Nephron (organoid): ENCODE results near the gene SLCO2B1.

Experiments used
- H3K27ac Mint-ChIP-seq, 3 experiments: 2 replicates each; pipeline ENCODE4 v1.8.0; 2020; ENCODE audit warnings: mixed read lengths in 3 of 3, mild to moderate bottlenecking in 2 of 3, moderate library complexity in 1 of 3
- H3K27me3 Mint-ChIP-seq: 2 replicates; pipeline ENCODE4 v1.8.0; 2021; ENCODE audit warnings: low read depth, mild to moderate bottlenecking, moderate library complexity, mixed read lengths
- H3K36me3 Mint-ChIP-seq: 2 replicates; pipeline ENCODE4 v1.8.0; 2020; ENCODE audit warnings: low read depth, mixed read lengths
- H3K4me1 Mint-ChIP-seq: 2 replicates; pipeline ENCODE4 v1.8.0; 2020; ENCODE audit warnings: mixed read lengths
- H3K4me3 Mint-ChIP-seq, 3 experiments: 2 replicates each; pipeline ENCODE4 v1.8.0; 2020; ENCODE audit warnings: mild to moderate bottlenecking in 3 of 3, mixed read lengths in 3 of 3, moderate library complexity in 2 of 3
- H3K9me3 Mint-ChIP-seq: 2 replicates; pipeline ENCODE4 v1.8.0; 2020; ENCODE audit warnings: mixed read lengths
- TF ChIP-seq, protein P1 (sequence below), 3 experiments: fragments of 200-600 bp; sonication (generic); IDR thresholded peaks; one replicate each; pipeline ENCODE4 v1.5.0; 2021; ENCODE audit warnings: antibody characterized with exemption in 3 of 3; ENCODE audit not compliant: unreplicated experiment in 3 of 3

Gene SLCO2B1

DNA sequence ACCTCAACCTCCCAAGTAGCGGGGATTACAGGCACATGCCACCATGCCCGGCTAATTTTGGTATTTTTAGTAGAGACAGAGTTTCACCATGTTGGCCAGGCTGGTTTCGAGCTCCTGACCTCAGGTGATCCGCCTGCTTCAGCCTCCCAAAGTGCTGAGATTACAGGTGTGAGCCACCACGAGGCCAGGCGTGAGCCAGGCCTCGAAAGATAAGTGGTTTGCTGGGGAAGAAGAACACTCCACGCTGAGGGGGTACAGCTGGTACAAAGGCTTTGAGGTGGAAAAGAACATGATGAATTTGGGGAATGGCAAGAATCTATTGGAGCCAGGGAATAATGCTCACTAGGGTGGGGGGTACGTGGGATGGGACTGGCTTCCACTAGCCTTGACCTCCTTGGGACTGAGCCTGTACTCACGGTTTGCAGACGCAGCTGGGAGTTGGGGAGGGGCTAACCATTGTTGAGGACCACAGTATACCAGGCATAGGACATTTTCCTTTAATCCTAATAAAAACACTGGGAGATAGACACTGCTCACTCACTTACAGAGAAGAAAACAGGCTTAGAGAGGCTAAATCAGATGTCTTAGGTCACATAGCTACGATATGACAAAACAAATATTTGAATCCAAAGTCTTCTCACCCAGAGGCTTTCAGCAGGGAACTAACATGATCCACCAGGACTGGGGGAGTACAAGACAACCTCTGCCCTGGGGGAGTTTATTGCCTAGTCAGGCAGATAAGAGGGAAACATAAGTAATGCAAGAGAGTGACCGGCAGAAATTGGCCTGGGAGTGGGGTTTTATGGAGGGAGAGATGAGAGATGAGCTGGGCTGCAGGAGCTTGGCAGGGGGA is 4.9 kb downstream of the SLCO2B1 start:
- Mint-ChIP-seq H3K27me3 (peaks cover 3% of the 10 kb centered on the region), H3K4me1 (peaks cover 39% of the 10 kb centered on the region), H3K36me3 (no peaks in the 10 kb centered on the region), H3K9me3 (peaks cover 4% of the 10 kb centered on the region), H3K27ac (peak overlapping the region; percentile 66 to 95 (median 94)), H3K4me3 (peak overlapping the region in 1 of 3 experiments; percentile 10)
- TF ChIP-seq, protein P1, sequence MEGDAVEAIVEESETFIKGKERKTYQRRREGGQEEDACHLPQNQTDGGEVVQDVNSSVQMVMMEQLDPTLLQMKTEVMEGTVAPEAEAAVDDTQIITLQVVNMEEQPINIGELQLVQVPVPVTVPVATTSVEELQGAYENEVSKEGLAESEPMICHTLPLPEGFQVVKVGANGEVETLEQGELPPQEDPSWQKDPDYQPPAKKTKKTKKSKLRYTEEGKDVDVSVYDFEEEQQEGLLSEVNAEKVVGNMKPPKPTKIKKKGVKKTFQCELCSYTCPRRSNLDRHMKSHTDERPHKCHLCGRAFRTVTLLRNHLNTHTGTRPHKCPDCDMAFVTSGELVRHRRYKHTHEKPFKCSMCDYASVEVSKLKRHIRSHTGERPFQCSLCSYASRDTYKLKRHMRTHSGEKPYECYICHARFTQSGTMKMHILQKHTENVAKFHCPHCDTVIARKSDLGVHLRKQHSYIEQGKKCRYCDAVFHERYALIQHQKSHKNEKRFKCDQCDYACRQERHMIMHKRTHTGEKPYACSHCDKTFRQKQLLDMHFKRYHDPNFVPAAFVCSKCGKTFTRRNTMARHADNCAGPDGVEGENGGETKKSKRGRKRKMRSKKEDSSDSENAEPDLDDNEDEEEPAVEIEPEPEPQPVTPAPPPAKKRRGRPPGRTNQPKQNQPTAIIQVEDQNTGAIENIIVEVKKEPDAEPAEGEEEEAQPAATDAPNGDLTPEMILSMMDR (IDR thresholded peaks at IDR 0.05; ENCODE audit: unreplicated experiment in 3 of 3) = no peak

GRCh38 chr11:75158241-75158640 is 7.3 kb downstream of the SLCO2B1 start:
- Mint-ChIP-seq H3K9me3 (peaks cover 11% of the 10 kb centered on the region), H3K4me1 (peaks cover 26% of the 10 kb centered on the region), H3K27me3 (peaks cover 9% of the 10 kb centered on the region), H3K36me3 (no peaks in the 10 kb centered on the region), H3K27ac (no peak overlapping the region), H3K4me3 (no peak overlapping the region)
- TF ChIP-seq, protein P1 (IDR thresholded peaks at IDR 0.05; ENCODE audit: unreplicated experiment in 3 of 3) = no peak

DNA sequence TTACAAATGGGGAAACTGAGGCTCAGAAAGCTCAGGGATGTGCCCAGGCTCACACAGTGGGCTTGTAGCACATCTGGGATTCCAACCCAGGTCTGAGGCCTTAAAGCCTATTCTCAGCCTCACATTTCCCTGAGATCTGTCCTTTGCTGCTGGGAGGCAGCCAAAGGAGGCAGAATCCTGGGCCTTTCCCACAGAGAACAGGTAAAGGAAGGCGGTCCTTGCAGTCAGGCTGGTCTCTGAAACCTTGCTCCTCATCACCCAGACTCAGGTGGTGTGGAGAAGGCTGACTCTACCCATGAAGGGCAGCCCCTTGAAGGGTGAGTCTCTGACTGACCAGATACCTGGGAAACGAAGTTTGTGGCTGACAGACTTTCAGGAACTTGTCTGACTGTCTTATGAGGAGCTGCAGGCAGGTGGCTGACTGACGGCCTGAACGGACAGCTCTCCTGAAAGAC is 7.8 kb downstream of the SLCO2B1 start:
- no peak overlapping the region for H3K4me3 Mint-ChIP-seq
- no peaks in the 10 kb centered on the region for H3K36me3 Mint-ChIP-seq
- H3K27ac Mint-ChIP-seq = no peak overlapping the region
- TF ChIP-seq, protein P1 (IDR thresholded peaks at IDR 0.05; ENCODE audit: unreplicated experiment in 3 of 3) = no peak
- H3K27me3 Mint-ChIP-seq = peaks cover 13% of the 10 kb centered on the region
- H3K4me1 Mint-ChIP-seq = peaks cover 25% of the 10 kb centered on the region
- H3K9me3 Mint-ChIP-seq = peaks cover 11% of the 10 kb centered on the region

DNA sequence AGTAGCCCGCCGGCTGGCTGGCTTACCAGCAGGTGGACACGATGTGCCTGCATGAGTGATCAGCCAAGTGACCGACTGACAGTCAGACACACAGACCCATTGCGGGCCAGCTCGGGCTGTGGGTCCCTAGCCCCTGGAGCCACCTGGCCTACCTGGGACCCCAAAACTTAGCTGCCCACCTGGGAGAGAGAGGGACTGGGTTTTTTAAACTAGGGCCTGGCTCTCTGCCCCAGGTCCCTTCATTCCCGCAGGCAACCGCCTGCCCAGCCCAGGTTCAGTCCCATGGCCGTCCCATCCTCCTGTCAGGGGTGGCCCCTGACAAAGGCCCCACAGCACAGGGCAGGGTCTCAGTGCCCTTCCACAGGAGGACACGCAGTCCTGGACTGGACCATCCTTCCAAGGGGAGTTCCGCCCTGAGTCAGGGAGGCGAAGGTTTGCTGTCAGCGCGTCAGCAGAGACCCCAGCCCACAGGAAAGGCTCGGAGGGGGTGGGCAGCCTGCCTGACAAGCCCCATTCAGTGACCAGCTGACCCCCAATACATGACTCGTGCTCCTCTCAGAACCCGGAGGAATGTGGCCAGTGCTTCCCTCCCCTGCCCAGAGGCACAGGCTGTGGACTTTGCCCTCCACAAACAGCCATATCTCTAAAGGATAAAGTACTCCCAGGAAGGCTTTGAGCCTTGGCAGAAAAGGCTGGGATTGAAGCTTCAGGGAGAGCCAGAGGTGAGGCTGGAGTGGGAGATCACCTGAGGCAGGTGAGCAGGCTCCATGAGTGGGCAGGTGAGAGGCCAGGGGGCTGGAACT is 8.4 kb downstream of the SLCO2B1 start:
- Mint-ChIP-seq H3K36me3 (no peaks in the 10 kb centered on the region), H3K4me1 (peaks cover 31% of the 10 kb centered on the region)
- TF ChIP-seq, protein P1 (IDR thresholded peaks at IDR 0.05; ENCODE audit: unreplicated experiment in 3 of 3) = no peak

DNA sequence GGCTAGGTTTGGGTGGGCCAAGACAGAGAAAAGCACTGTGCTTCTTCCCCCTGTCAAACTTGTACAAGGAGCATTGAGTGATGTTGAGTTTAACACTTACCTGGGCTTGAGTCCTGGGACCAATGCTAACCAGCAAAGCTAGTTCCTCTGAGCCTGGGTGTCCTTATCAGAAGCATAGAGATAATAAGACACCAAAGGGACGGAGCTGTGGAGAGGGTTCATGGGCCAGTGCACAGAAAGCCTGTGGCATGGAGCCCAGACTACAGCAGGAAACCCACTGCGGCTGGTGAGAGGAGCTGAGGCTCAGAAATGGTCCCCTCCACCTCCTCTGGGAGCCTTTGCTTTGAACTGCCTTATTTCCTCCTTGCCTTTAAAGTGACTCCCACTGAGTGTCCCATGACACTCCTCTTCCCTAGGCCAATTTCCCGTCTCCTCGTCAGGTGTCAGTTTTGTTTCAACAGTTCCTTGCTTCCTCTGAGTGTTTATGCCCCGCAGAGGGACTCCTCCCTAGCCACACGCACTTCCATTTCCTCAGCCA is 9.4 kb downstream of the SLCO2B1 start:
- peaks cover 11% of the 10 kb centered on the region for H3K9me3 Mint-ChIP-seq
- H3K4me1 Mint-ChIP-seq = peaks cover 27% of the 10 kb centered on the region
- H3K4me3 Mint-ChIP-seq = no peak overlapping the region
- TF ChIP-seq, protein P1 (IDR thresholded peaks at IDR 0.05; ENCODE audit: unreplicated experiment in 3 of 3) = no peak
- peak overlapping the region in 2 of 3 experiments; percentile 0 to 16 for H3K27ac Mint-ChIP-seq
- no peaks in the 10 kb centered on the region for H3K36me3 Mint-ChIP-seq
- H3K27me3 Mint-ChIP-seq = peaks cover 25% of the 10 kb centered on the region

More for the DNA sequence above, 8.4 kb downstream of the SLCO2B1 start:
- Mint-ChIP-seq H3K4me3 (no peak overlapping the region), H3K9me3 (peaks cover 11% of the 10 kb centered on the region), H3K27ac (peak overlapping the region in 2 of 3 experiments; percentile 59 to 89), H3K27me3 (peaks cover 20% of the 10 kb centered on the region)
